Suppressor macrophage treated with lipopolysaccharide for 4 hours (primary cell): ENCODE data around the gene UBE2H.
"Not testable (repeated sequence)": the region's sequence is repeated elsewhere in the genome, so short reads cannot be mapped to it uniquely, and the experiment has no call there.

Experiments used
- DNase-seq: peaks from one replicate; pipeline ENCODE4 v3.0.0-alpha.2; 2020

UBE2H gene

DNA sequence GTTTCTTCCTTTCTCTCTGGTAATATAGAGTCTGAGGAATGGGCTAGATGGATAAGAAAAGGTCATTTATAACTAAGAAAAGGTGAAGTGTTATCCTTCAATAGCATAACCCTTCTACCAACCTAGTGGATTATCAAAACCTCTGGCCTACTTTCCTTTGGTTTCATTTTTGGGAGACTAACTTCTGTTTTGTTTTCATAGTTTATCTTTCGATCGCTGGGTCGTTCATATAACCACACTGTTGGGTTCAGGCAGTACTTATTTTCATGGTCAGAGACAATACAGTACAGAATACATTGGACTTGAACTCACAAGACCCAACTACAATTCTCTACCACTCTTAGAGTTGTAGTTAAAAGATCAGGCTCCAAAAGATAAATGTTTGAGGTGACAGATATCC is 86.5 kb downstream of the UBE2H start:
- DNase-seq = no peak

DNA sequence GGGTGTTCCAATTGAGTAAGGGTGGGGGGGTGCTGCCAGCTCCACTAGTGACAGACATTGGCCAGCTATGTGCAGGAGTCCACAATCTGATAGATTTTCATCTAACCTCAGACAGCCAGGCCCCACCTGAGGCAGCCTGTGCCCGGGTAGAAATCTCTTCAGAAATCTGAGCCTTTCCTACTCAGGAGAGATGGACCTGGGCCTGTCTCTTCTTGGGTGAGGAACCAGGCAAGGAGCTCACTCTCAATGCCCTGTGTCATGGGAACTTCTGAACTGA is 86.9 kb downstream of the UBE2H start:
- DNase-seq = no peak

DNA sequence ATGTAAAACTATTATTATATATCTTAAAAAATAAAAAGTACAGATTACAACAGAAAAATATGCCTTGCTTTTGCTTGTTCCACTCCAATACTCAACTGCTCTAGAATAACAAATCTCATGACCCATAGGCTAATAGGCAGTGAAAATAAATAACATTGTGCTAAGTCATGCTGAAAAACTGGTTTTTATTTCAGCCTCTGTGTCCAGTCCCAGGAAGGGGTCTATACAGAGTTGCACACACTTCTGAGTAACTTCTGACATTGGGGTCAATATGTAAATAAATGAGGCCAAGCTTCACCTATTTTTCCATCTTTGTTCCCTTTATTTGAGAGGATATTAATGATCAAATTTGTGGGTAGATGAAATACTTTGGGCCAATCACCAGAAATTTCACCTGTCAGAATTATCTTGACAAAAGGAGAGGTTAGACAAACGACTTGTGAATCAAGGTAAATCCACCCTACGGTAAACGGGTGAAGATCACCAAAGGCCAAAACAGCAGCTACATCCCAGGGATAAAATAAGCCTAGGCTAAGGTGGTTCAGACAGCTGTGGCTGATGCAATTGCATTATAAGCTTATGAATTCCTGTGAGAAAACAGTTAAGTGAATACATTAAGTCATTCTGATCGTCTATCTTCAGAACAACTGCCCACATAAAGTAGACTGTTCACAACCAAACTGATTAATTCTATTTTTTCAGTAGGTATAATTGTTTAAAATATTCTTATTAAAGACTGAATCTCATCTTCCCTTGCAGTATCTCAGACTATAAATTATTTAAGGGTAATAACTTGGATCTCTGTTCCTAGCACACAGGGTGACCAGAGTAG is 87.5 kb downstream of the UBE2H start:
- no peak for DNase-seq

DNA sequence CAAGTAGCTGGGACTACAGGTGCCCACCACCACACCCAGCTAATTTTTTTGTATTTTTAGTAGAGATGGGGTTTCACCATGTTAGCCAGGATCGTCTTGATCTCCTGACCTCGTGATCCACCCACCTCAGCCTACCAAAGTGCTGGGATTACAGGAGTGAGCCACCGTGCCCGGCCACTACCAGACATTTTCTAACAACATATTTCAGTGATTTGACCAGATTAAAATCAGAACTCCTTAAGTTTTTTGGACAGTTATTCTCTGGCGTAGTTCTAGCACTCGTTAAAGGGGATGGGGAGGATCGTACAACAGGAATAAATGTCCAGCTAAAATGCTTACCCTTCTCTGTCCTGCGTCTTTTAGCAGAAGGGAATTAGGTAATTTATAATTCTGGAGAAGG is 88.1 kb downstream of the UBE2H start:
- DNase-seq = not testable (repeated sequence)

DNA sequence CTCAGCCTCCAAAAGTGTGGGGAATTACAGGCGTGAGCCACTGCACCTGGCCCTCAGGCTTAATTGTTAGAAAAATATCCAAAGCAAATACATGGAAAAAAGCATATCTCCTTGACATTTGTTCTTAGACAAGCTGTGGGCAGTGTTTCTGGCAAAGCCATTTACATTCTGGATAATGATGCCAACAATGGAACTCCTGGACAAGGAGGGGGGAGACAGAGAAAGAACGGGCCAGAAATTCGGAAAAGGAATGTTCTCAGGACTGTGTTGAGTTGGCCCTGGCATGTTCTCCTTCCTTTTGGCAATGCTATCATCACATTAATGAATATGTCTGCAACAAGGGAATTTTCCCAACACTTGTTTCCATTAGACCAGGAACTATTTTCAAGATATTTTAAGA is 88.7 kb downstream of the UBE2H start:
- no peak for DNase-seq

DNA sequence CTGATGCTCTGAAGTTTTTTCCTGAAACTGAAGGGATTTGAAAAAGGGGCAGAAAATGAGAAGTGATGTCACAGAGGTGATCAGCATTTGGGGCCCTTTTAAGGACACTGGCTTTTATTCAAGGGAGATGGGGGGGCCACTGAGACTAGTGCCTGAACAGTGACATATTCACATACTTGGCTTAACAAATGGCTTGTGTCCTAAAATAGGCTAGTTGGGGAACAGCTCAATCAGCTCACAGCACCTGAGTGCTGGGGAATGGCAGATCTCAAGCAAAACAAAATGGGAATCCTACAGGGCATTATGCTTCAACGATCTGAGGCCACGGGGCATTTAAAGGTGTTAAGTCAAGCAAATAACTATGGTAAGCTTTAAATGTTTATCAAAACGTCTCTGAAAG is 90.1 kb downstream of the UBE2H start:
- no peak for DNase-seq

DNA sequence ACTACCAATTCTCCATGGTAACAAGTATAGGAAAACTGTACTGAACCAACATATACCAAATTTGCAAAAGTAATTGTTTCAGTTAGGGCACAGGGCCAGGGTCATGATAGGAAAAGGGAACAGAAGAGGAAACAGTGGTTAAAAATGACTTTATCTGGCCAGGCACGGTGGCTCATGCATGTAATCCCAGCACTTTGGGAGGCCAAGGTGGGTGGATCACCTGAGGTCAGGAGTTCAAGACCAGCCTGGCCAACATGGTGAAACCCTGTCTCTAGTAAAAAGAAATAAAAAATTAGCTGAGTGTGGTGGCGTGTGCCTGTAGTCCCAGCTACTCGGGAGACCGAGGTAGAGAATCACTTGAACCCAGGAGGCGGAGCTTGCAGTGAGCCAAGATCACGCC is 92.0 kb downstream of the UBE2H start:
- DNase-seq = peak; percentile 11

DNA sequence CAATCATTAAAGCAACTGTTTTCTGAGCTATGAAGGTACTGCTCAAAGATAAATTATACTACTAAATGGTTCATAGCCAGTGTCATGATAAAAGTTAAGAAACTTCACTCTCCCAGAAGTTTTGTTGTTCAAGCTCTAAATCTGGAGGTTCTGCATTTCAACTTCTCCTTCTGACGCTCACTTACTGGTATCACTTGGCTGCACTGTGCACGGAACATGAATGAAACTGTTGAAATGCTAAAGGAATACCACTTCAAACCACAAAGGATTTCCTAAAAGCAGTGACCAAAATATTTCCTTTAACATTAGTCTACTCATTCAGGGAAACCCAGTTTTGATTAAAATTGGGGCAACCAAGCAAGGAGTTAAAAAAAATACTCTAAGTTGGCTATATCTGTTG is 93.6 kb downstream of the UBE2H start:
- DNase-seq = peak; percentile 86

DNA sequence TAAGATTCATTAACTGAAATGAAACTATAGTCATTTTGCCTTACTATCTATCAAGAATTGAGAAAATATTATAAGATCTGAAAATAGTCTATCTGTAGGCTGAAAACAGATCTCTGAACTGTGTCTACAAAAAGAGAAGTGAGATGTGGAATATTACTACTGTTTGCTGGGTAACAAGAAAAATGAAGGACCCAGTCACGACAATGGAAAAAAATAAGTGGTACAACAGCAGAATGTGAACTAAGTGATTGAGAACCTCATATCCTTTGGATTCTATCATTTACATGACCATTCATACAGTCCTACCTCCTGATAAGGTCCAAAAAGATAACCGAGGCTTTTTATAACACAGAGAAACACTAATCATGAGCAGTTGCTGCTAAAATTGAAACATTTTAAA is 94.3 kb downstream of the UBE2H start:
- DNase-seq = no peak

DNA sequence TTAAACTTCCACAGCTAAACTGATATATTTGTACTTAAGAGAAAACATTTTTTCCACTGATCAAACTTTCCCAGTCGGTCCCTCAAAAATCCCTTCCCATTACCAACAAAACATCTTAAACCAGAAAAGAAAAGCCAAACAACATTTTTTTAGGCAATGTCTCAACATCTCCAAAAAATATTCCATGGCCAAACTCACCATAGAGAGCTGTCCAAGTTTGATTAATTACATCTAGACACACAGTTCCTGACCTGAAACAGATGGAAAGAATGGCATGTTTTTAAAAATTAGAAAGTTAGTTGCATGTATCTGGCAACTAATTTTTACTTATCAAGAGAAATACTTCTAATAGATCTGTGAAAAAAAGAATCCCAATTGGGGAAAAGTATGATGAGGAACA is 95.4 kb downstream of the UBE2H start:
- DNase-seq = no peak

DNA sequence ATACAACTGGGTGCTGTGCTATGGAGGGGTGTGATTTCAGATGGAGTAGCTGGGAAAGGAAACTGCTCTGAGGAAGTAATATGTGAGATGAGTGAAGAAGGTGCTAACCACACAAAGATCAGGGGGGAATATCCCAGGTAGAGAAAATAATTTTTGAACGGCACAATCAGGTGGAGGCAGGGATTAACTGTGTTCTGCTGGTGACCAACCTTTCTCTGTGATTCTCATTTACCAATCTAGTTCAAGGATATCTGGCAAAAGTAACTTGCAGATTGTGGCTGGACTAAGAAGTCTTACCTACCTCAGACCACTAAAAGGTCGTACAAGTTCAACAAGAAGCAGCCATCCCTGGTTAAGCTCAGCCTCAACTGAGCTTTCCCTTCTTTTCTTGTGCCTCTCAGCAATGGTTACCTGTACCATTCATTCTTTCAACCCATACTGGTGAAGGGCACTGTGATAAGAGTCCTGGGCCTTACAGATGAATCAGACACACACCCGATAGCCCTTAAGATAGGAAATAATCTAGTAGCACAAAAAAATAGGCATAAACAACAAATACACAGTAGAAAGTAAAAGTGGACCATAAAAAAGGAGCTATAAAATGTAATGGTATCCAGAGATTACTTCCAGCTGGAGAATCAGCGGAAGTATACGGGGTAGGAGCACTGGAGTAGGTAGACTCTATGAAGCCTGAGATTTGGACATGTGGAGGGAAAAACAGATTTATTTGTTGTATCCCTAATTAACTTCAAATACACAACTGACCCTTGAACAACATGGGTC is 96.6 kb downstream of the UBE2H start:
- no peak for DNase-seq

DNA sequence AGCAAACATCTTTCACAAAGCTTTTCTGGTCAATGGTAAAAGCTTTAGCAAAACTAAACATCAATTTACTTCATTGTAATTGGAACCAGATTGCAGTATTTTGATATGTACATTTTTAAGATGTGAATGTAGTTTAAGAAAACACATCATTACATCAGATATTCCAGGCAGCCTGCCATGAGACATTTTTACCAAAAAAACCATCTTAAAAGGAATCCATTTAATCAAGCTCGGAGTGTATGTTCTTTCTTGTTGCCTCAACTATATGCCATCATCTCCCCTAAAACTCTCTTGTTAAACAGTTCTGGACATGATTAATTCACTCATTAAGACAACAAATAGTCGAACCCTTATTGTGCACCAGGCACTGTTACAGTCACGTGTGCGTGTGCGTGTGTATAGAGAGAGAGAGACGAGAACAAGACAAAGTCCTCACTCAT is 97.5 kb downstream of the UBE2H start:
- DNase-seq = no peak

DNA sequence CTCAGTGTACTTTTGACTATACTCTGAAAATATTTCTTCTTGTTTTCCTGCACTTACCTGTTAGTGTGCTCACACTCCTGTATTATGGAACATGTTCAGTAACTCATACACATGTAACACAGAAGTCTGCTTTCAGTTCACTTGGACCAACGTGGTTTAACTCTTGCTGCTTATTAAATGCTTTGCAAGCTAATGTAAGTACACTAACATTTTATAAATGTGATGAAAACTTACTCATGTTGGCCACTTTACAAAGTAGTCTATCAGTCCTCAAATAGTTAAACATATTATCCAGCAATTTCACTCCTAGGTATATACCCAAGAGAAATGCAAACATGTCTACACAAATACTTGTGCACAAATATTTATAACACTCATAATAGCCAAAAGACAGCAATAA is 98.4 kb downstream of the UBE2H start:
- no peak for DNase-seq

DNA sequence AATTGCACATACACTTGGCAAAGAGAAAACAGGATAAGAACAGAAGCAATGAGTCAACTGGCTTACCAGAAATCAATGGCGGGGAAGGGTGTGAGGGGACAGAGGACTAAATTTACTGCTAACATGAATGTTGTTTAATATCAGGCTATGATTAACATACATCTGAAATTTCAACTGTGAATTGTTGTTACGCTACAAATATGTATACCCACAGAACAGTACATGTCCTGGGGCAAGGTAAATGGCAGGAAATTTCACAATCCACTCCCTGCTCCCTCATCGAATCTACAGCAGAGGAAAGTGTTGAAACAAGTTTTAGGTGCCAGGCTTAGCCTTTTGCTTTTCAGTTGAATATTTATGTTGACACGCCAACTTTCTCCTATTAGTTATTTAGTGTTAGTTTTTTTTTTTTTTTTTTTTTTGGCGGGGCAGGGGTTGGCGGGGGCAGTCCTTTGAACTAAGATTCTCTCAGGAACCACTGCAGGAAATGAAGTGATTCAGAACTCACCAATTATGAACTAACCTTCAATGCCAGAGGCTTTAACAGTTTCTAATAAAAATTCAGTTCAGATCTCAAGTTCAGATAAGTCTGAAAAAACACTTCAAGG is 99.0 kb downstream of the UBE2H start:
- peak; percentile 9 for DNase-seq

DNA sequence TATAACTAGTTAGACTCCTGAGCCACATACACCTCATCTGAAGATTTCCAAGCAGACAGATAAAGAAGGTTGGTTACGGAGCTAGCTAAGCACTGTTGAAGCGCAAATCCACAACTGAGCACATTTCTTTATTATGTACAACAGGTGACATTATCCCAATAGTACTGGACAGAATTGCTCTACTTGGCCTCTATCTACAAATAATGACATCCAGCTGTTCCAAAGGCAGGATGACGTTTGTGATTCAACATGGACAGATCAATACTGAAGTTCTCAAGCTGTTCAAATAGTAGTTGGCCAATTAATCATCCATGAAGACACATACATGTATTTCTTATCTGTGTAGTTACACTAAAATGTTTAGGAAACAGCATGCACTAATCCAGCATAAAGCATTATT is 101.0 kb downstream of the UBE2H start:
- no peak for DNase-seq

DNA sequence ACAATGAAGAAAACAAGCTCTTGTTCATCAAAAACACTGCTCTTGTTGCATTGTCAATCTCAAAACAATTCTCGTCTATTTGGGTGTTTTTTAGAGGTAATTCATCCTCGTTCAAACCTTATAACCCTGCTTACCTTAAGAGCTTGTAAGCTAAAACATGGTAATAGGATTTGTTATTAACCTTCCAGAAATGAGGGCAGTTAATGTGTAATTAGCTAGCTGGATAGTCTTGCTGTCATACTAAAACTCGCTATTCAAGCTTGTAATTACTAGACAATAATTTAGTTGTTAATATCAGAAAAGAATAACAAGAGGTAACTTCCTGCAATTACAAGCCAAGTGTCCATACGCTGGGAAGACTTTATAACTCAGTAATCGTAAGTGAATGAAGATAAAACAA is 101.6 kb downstream of the UBE2H start:
- DNase-seq = no peak

DNA sequence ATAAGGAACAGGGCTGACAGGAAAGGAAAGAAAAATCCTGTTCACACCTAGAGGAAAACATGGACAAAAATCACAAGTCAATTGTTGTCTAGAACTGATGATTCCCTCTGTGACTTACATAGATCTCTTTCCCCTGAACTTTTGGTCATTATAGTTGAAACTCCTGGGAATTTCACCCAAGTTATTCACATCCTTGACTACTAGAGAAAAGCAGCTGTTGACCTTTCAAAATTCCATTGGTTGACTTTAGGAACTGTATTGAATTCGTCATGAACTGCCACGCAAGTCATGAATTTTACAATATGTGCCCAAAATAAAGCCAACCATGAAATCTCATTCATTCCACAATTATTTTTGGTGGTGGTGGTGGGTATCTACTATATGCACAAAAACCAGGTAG is 104.3 kb downstream of the UBE2H start:
- no peak for DNase-seq

DNA sequence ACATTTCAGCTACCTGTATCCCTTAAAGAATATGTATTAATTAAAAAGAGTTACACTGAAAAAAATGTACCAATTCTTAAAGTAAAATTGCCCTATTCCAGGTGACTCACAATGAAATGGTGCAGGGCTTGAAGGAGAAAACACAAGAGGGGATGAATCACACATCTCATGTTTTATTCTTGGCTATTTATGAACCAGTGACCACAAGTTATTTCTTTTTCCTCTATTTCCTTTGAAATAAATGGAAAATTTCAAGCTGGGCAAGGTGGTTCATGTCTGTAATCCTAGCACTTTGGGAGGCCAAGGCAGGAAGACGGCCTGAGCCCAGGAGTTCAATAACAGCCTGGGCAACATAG is 106.8 kb downstream of the UBE2H start:
- peak; percentile 36 for DNase-seq

DNA sequence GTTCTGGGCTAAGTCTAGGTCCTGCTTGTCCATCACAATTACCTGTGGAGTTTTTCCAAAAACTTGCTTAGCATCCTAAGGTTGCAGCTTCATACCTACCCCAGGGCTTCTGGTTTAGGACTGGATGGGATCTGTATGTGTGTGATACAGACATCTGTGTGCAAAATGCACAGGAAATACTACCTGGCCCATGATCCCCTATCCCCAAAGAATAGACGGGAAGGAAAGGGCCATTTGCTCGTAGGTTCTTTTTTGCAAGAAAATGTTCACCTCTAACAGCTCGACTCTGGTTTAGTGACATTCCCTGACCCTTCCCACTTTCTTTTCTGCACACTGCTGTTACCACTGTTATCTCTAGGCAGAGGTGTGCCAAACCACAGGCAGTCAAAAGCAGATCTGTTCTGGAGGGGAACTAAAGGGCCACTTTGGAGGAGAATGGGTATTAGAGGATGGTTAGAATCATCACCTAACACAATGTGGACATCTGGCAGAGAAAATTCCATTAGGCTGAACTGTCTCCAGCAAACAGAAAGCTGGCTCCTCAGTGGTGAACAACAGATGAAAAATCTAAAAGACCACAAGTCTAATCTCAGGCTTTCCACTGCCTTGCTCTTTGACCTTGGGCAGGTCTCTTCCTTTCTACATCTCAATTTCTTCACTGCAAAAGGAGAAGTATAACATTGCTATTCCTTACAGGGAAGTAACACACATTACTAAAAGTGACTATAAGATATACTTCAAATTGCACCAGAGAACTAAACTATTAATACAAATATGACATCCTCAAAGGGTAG is 107.4 kb downstream of the UBE2H start:
- peak; percentile 34 for DNase-seq

DNA sequence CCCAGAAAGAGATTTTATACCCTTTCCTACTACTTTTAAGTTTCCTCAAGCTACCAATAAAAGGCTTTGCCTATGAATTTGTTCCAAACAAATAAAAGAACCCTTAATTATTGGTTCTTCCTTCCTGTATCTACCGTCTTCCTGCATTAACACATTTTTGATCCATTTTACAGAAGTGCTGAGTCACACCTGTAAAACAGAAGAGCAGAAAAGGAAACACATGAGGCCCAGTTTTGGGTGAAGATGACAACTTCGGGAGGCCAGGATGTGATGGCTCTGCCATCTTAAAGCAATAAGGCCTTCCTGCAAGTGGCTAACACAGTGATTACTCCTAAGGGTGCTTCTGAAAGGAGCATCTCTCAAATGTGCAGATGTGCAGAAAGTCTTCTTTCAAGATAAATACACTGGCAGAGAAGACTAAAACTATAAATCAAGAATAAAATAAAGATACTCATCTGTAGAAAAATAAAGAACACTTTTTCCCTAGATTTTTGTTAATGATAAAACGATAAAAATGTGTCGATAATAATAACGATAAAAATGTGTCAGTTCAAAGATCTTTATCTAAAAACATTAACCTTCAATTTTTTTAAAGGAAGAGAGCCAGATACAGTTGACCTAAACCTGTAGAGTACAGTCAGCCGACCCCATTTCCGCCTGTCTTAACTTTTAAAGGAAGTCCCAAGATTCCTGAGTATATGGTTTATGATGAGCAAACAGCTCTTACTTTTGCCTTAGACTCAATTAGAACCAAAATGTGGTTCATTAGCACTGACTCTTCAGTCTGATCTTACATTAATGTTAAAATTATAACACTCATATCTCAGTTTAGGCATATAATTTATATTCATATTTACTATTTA is 108.6 kb downstream of the UBE2H start:
- no peak for DNase-seq

DNA sequence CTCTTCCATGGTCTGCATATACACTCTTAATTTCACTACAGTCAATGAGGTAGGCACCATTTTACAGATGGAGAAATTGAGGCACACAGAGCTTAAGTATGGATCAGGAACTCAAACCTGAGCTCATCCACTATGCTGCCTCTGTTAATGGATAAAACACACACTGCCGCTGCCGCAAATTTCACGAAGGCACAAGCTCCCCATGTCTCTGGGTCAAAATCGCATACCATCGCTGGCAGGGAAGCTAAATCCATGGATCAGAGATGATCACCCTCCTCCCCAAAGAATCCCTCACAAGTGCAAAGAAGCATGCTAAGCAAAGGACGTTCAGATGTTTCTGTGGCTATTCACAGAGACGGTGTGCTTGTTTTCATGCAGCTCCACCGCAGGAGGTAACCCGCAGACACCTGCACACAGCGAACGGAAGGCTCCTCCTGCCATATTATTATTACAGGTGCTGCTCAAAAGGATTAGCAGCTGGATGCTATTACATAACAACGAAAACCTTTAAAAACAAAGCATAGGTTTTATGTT is 109.3 kb downstream of the UBE2H start:
- no peak for DNase-seq

DNA sequence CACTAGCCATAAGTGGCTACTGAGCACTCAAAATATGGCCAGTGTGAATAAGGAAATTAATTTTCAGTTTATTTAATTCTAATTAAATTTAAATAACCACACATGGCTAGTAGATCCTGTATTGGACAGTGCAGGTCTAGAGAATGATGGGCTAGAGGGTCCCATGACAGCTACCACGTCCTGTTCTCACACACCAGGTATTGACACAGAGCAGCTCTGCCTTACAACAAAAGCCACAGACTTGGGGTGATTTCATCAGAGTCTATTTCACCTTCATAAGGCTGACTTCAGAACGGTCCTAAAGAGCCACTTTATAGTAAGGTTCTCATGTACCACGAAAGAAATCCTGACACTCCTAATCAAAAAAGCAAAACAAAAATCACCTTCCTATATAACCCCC is 111.3 kb downstream of the UBE2H start:
- no peak for DNase-seq
